Spleen (tissue), 7 donors: ENCODE measurements around the gene SLC6A2.

Source experiments
- POLR2A ChIP-seq, 3 donors: fragments of 450-650 bp; IDR thresholded peaks; one replicate each; pipeline ENCODE4 v1.5.1; 2017; ENCODE audit warnings: antibody characterized with exemption in 3 of 3, mild to moderate bottlenecking in 1 of 3
- TF ChIP-seq, protein P1 (sequence below), 11 experiments: fragments of 200-600 bp in 7 of 11; fragments of 450-650 bp in 4 of 11; sonication (generic) in 4 of 11; IDR thresholded peaks in 8 of 11; conservative IDR thresholded peaks in 3 of 11; 1 replicate in 7 of 11; 2 replicates in 4 of 11; pipeline versions ENCODE4 v1.4.0 to v1.8.0; 2016 to 2021; ENCODE audit warnings: antibody characterized with exemption in 11 of 11, inconsistent platforms in 4 of 11, mild to moderate bottlenecking in 1 of 11
- donor health status: DM: no; HTN: no; CAD: no; lungs with moderate emphysema.
- donor health status: DM: no; HTN: no; CAD: no.
- donor health status: DM: no; HTN: no; CAD: no.

DNA sequence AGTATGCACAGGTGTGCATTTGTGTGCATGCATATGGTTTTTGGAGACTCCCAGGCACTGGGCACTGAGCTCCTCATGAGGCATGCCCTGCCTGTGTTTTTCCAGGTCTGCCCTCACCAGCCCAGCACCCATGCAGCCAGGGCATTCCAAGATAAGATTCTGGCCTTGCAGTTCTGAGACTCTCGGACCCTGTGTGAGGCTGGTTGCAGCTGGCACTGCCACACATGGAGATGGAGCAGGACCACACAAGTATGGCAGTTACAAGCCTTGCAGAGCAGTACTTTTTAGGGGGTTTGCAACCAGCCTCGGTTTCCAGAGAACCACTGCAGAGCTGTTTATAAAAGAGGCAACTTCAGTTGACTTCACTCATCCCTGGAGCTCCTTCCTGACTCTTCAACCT, 10.2 kb downstream of the SLC6A2 start:
- no peak for TF ChIP-seq POLR2A (IDR thresholded peaks at IDR 0.05)
- TF ChIP-seq, protein P1, sequence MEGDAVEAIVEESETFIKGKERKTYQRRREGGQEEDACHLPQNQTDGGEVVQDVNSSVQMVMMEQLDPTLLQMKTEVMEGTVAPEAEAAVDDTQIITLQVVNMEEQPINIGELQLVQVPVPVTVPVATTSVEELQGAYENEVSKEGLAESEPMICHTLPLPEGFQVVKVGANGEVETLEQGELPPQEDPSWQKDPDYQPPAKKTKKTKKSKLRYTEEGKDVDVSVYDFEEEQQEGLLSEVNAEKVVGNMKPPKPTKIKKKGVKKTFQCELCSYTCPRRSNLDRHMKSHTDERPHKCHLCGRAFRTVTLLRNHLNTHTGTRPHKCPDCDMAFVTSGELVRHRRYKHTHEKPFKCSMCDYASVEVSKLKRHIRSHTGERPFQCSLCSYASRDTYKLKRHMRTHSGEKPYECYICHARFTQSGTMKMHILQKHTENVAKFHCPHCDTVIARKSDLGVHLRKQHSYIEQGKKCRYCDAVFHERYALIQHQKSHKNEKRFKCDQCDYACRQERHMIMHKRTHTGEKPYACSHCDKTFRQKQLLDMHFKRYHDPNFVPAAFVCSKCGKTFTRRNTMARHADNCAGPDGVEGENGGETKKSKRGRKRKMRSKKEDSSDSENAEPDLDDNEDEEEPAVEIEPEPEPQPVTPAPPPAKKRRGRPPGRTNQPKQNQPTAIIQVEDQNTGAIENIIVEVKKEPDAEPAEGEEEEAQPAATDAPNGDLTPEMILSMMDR (IDR thresholded peaks at IDR 0.05 in 8 of 11, conservative IDR thresholded peaks at IDR 0.05 in 3 of 11), result no peak
